Panc1 (cell line): ENCODE results near the gene SIRPB2. TPM values are rescaled to one million over a fixed set of nuclear protein-coding genes. Genes with fewer than 3 reads are reported as not detected.

Source experiments
- ATAC-seq: fragments of 200-7000 bp; cut with Tn5 transposase; 2 replicates; pipeline ENCODE4 v1.9.1; 2020; ENCODE audit warnings: mild to moderate bottlenecking, moderate library complexity
- BruUV-seq: library from RNA; stranded (reverse); fragments of 400-500 nt; replicated peaks from 2 replicates; lab custom pipeline; 2021; lab: Mats Ljungman, UMichigan
- CTCF ChIA-PET: fragments of 300-600 bp; sonication (Branson Sonifier 250); formaldehyde crosslinking; loops from one replicate; lab custom pipeline; 2022; ENCODE audit warnings: antibody characterized with exemption; lab: Charles Lee
- POLR2A ChIA-PET: fragments of 300-600 bp; sonication (Branson Sonifier 250); formaldehyde crosslinking; loops from one replicate; lab custom pipeline; 2022; ENCODE audit warnings: antibody characterized with exemption; lab: Charles Lee
- DNase-seq: peaks from one replicate; pipeline ENCODE4 v3.0.0-alpha.2; 2010; ENCODE audit warnings: low read depth, low spot score
- H3K27ac ChIP-seq: 2 replicates; pipeline ENCODE4 v1.5.1; 2011; ENCODE audit warnings: mild to moderate bottlenecking, low read length, inconsistent platforms
- H3K27me3 ChIP-seq: fragments of 200-500 bp; sonication (Bioruptor generic); 2 replicates; pipeline ENCODE4 v1.6.0; 2014; ENCODE audit warnings: low read length, inconsistent platforms; ENCODE audit not compliant: control insufficient read depth, insufficient read depth
- H3K36me3 ChIP-seq: fragments of 200-500 bp; sonication (Bioruptor generic); 2 replicates; pipeline ENCODE4 v1.5.1; 2014; ENCODE audit warnings: inconsistent platforms, mild to moderate bottlenecking, low read length, moderate library complexity; ENCODE audit not compliant: control insufficient read depth, insufficient read depth
- H3K4me1 ChIP-seq: 2 replicates; pipeline ENCODE4 v1.5.1; 2011; ENCODE audit warnings: inconsistent platforms, mild to moderate bottlenecking, low read length, moderate library complexity; ENCODE audit not compliant: control insufficient read depth, insufficient read depth
- H3K4me3 ChIP-seq, 2 experiments: 2 replicates each; pipeline ENCODE4 v1.5.1; 2011 to 2012; ENCODE audit warnings: low read depth in 2 of 2, low read length in 2 of 2, mild to moderate bottlenecking in 2 of 2, inconsistent platforms in 1 of 2, moderate library complexity in 1 of 2
- H3K9me3 ChIP-seq: fragments of 200-500 bp; sonication (Bioruptor generic); 2 replicates; pipeline ENCODE4 v1.5.1; 2014; ENCODE audit warnings: low read depth, mild to moderate bottlenecking, inconsistent platforms, low read length, moderate library complexity; ENCODE audit not compliant: control insufficient read depth, insufficient read depth
- CTCF ChIP-seq: fragments of 450-650 bp; IDR thresholded peaks from 2 replicates; pipeline ENCODE4 v1.5.1; 2017; ENCODE audit warnings: mild to moderate bottlenecking
- POLR2AphosphoS5 ChIP-seq: IDR thresholded peaks from 2 replicates; pipeline ENCODE4 v1.6.1; 2012; ENCODE audit warnings: mild to moderate bottlenecking, low read depth, low read length, moderate library complexity
- REST ChIP-seq, 2 experiments: IDR thresholded peaks; 2 replicates each; pipeline ENCODE4 v1.6.1; 2011 to 2012; ENCODE audit warnings: low read depth in 2 of 2, control low read depth in 1 of 2, low read length in 1 of 2, mild to moderate bottlenecking in 1 of 2, moderate library complexity in 1 of 2; ENCODE audit not compliant: insufficient read depth in 1 of 2
- SIN3A ChIP-seq: IDR thresholded peaks from 2 replicates; pipeline ENCODE4 v1.6.1; 2012; ENCODE audit warnings: low read depth, mild to moderate bottlenecking, low read length, moderate library complexity, borderline replicate concordance; ENCODE audit not compliant: insufficient read depth
- TCF7L2 ChIP-seq: IDR thresholded peaks from 2 replicates; pipeline ENCODE4 v1.6.1; 2011; ENCODE audit warnings: mild to moderate bottlenecking, low read depth, low read length, inconsistent platforms
- in situ Hi-C: cut with HindIII; loops from 2 replicates; pipeline ENCODE4 v1.10.0; 2016; ENCODE audit warnings: low sequenced_read_pairs, low pct_unique_long_range_greater_than_20kb
- intact Hi-C: fragments of 100-400 bp; cut with micrococcal nuclease; formaldehyde crosslinking; loops from one replicate; pipeline ENCODE4 v1.10.0; 2022; ENCODE audit not compliant: unreplicated experiment
- total RNA-seq: library from RNA; stranded (reverse); gene quantifications from one replicate; pipeline ENCODE4 v1.2.1, GENCODE V29; 2021; ENCODE audit not compliant: unreplicated experiment

Gene SIRPB2
- total RNA-seq, 1 experiment from 2014 or later, result not detected

GRCh38 chr20:1462001-1462400, 29.2 kb downstream of the SIRPB2 start:
- CTCF ChIA-PET, result no interaction called here
- H3K36me3 ChIP-seq, result peaks cover 29% of the 10 kb centered on the region

GRCh38 chr20:1460275-1460674, 30.9 kb downstream of the SIRPB2 start:
- BruUV-seq, result no TSS peak
- H3K4me1 ChIP-seq, result peaks cover 7% of the 10 kb centered on the region
- intact Hi-C loops (no loop called here), in situ Hi-C loops (no loop called here)
- H3K27me3 ChIP-seq, result no peaks in the 10 kb centered on the region
- no peak overlapping the region for H3K27ac ChIP-seq
- no peak overlapping the region for H3K4me3 ChIP-seq
- no peak for TF ChIP-seq TCF7L2
- no peak for TF ChIP-seq REST (IDR thresholded peaks at IDR 0.05; ENCODE audit: insufficient read depth in 1 of 2, low read depth in 2 of 2, low read length in 1 of 2)
- no peak for TF ChIP-seq POLR2AphosphoS5
- no peak for TF ChIP-seq CTCF
- TF ChIP-seq SIN3A, result no peak
- ATAC-seq, result no peak
- H3K9me3 ChIP-seq, result no peaks in the 10 kb centered on the region
- H3K36me3 ChIP-seq, result peaks cover 33% of the 10 kb centered on the region
- POLR2A ChIA-PET, result interaction anchor here (0.6 kb wide), 2 partner anchors 10 to 144 kb away, joined by 3 read pairs; no protein-coding TSS in a partner anchor
- no peak for DNase-seq
- CTCF ChIA-PET, result interaction anchor here (0.7 kb wide), 1 partner anchor 14 kb away, joined by 3 read pairs; no protein-coding TSS in a partner anchor

More at GRCh38 chr20:1462001-1462400, 29.2 kb downstream of the SIRPB2 start:
- H3K4me3 ChIP-seq, result no peak overlapping the region
- intact Hi-C loops, result no loop called here
- no peaks in the 10 kb centered on the region for H3K27me3 ChIP-seq
- H3K4me1 ChIP-seq, result peaks cover 14% of the 10 kb centered on the region
- no peak overlapping the region for H3K27ac ChIP-seq
- no peak for DNase-seq
- POLR2A ChIA-PET, result no interaction called here
- TF ChIP-seq CTCF, result no peak
- no peak for TF ChIP-seq POLR2AphosphoS5
- no peak for TF ChIP-seq SIN3A
- no peak for TF ChIP-seq TCF7L2
- no peak for TF ChIP-seq REST (IDR thresholded peaks at IDR 0.05; ENCODE audit: insufficient read depth in 1 of 2, low read depth in 2 of 2, low read length in 1 of 2)
- in situ Hi-C loops, result no loop called here
- no TSS peak for BruUV-seq
- H3K9me3 ChIP-seq, result no peaks in the 10 kb centered on the region
- no peak for ATAC-seq
